GM19468 (cell line): ENCODE results near the gene MMEL1.
"Not testable (repeated sequence)": the region's sequence is repeated elsewhere in the genome, so short reads cannot be mapped to it uniquely, and the experiment has no call there.

Experiments
- ATAC-seq: cut with Tn5 transposase; IDR thresholded peaks from one replicate; pipeline ENCODE4 v1.9.1; 2021; ENCODE audit warnings: mild to moderate bottlenecking, moderate library complexity, moderate number of reproducible peaks; ENCODE audit not compliant: unreplicated experiment; ENCODE audit errors: extremely low read depth

Gene MMEL1

GRCh38 chr1:2578758-2579118 lies 54.1 kb downstream of the MMEL1 start:
- no peak for ATAC-seq

DNA sequence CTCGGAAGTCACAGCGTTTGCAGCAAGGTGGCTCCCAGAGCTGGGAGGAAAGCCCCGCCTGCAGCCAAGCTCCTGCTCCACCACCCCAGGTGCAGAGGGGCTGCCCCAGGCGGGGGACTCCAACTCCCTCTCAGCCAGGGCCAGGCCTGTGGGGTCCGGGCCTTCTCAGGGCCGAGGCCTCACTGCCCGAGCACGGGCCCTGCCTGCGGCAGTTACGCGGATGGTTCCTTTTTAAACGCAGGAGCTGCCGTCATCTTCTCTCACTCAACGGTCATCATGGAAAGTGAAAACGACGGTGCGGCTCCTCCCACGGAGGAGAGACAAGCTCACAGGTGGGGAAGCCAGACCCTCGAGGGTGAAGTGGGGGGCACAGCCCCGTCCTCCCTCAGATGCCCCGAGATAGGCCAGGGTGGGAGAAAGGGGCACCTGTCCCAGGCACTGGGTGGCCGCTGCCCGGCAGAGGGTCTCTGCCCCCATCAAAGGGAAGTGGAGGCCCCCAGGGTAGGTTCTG lies 55.2 kb downstream of the MMEL1 start:
- not testable (repeated sequence) for ATAC-seq

DNA sequence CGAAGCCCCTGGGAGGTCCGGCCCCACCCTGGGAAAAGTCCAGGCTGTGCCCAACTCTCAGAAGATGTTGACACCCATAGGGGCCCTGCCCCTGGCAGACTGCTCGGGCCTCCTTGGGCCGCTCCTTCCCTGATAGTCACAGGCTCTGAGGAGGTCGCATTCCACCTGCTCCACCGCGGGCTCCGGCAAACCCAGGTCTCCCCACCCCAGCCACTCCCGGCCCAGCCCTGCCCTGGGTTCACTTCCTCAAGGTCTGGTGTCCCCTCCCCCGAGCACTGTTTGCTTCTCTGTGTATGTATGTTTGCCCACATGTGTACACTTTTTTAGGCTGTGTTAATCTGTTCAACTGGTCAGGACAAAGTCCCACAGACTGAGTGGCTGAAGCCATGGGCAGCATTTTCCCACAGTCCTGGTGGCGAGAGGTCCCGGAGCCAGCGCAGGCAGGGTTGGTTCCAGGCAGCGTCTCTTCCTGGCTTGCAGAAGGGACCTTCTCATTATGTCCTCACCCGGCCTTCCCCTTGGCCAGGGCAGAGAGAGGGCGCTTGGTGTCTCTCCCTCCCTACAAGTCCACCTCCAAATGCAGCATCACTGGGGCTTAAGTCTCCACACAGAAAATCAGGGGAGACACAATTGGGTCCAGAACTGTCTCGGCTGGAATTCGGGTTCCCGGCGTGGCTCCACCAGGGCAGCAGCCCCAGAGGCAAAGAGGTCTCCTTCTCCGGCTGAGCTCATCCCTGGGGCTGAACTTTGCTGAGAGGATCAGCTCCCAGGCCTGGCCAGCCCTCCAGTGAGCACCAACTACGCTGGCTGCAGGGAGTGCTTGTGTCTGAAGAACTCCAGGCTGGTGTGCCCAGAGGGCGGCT lies 56.8 kb downstream of the MMEL1 start:
- ATAC-seq, result no peak

DNA sequence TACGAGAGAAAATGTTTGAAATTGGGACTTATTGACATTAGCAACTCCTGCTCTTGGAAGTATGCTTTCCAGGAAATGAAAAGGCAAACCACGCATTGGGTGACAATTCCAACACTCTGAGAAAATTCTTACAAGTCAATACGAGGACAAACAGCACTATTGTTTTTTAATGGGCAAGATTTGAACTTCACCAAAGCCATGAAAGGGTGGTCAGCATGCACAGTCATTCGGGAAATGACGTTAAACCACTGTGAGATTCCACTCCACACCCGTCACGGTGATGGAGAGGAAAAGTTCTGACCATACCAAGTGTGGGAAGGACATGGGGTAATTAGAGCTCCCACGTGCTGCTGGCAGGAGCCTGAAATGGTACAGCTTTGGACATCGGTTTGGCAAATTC lies 58.5 kb downstream of the MMEL1 start:
- no peak for ATAC-seq

DNA sequence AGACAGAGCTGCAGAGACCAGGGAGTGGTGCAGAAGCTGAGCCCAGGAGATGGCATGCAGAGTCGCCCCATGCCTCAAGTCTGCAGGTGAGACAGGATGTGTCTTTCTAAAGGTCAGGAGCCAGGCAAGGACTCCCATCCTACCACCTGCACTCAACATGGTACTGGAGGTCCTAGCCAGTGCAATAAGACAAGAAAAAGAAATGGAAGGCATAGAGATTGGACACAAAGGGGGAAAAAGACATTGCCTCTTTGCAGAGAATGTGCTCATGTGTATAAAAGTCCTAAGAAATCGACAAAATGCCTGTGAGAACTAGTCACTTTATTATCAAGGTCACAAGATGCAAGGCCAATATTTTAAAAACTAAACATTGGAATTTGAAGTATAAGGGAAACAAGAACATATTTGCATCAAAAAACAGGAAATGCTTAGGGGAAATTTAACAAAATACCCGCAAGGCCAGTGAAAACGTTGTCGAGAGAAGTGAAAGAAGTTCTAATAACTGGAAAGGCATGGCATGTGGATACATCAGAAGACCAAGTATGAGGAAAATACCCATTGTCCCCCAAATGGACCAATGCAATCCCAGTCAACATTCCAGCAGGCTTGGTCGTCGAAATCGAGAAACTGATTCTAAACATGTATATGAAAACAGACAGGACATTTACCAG lies 59.4 kb downstream of the MMEL1 start:
- ATAC-seq, result no peak

DNA sequence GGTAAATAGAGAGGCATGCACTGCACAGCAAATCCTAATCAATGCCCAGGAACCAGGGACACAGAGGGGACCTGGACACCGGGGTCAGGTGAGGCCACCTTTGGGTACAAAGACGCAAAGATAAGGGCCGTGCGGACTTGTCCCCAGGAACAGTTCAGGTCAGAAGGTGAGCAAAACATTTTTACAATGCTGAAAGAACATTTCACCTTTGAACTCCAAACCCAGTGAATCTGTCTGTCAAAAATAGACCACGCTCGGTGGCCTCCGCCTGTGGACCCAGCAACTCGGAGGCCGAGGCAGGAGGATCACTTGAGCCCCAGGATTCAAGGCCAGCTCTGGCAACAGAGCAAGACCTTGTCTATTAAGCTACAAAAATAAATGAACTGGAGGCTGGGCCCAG lies 61.5 kb downstream of the MMEL1 start:
- ATAC-seq, result no peak

DNA sequence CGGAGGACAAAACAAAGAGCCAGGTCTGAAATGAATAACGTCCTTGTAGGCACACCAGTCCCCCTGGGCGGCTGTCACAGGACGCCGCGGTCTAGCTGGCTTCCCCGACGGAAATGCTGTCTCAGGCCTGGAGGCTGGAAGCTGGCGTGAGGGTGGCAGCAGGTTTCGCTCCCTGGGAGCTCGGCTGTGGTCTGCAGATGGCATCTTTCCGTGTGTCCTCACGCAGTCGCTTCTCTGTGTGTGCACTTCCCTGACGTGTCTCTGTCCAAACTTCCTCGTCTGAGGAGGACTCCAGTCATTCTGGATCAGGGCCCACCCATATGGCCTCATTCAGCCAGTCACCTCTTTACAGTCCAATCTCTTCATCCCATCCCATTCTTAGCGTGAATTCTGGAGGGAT lies 62.5 kb downstream of the MMEL1 start:
- ATAC-seq, result no peak

- ATAC-seq, result not testable (repeated sequence)
These were observed 63.1 kb downstream of the MMEL1 start for GRCh38 chr1:2569703-2570102.

- ATAC-seq, result no peak
These were observed 63.8 kb downstream of the MMEL1 start for GRCh38 chr1:2569060-2569459.

GRCh38 chr1:2568187-2568816 lies 64.5 kb downstream of the MMEL1 start:
- not testable (repeated sequence) for ATAC-seq

DNA sequence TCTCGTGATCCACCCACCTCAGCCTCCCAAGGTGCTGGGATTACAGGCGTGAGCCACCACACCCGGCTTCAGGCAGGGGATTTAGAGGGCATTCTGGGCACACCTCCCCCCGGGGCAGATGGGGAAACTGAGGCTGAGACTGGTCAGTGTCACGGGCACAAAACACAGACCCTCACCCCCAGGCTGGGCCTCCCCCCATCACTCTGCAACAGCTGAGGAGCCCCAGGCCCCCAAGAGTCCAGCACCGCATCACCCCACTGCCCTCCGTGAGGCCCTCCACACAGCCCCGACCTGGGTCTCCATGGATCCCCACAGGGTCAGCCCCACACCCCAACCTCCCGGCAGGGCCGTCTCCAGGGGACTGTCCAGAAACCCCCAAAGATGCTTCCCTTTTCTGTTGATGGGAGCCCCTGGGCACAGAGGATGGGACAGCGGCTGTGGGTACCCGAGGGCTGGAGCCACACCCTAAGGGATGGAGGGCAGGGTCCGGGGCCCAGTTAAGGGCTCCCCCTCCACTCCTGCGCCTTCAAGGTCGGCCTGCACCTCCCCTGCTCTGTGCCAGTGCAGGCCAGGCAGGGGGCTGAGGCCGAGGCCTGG lies 65.6 kb downstream of the MMEL1 start:
- no peak for ATAC-seq

- ATAC-seq, result no peak
These were observed 66.4 kb downstream of the MMEL1 start for GRCh38 chr1:2566101-2567045.

- ATAC-seq, result no peak
These were observed 67.9 kb downstream of the MMEL1 start for GRCh38 chr1:2564815-2565374.

DNA sequence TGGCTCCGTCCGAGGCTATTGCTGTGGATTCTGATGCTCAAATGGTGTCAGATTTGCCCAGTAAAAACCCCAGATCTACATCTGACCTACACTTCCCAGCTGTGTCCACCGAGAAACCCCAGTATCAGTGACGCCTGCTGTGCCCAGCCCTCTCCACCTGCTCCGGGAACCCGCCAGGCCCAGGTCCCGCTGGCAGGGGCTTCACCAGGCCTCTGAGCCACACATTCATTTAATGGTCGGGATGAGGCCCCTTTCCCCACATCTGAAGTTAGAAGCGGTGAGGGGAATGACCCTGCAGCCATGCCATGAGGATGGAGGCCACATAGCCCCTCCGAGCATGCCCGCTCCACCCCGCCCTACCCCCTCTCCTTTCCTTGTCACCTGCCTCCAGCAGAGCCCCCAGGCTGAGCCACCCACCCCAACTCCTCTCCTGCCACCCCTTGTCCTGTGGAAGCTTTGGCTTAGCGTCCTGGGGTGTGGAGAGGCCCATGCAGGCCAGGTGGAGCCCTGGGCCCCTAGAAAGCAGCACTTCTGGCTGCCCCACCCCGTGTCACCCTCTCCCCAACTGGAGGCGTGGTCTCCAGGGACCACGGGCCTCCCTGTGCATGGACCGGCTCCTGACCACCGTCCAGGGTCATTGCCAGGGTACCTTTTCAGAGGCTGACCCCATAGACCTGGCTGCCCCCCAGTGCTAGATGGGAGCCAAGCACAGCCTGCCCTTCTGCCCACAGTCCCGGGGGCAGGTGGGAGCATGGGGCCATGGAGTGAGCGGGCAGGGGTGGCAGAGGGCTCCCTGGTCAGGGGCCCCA lies 68.6 kb downstream of the MMEL1 start:
- ATAC-seq, result no peak

GRCh38 chr1:2563205-2563604 lies 69.6 kb downstream of the MMEL1 start:
- no peak for ATAC-seq

DNA sequence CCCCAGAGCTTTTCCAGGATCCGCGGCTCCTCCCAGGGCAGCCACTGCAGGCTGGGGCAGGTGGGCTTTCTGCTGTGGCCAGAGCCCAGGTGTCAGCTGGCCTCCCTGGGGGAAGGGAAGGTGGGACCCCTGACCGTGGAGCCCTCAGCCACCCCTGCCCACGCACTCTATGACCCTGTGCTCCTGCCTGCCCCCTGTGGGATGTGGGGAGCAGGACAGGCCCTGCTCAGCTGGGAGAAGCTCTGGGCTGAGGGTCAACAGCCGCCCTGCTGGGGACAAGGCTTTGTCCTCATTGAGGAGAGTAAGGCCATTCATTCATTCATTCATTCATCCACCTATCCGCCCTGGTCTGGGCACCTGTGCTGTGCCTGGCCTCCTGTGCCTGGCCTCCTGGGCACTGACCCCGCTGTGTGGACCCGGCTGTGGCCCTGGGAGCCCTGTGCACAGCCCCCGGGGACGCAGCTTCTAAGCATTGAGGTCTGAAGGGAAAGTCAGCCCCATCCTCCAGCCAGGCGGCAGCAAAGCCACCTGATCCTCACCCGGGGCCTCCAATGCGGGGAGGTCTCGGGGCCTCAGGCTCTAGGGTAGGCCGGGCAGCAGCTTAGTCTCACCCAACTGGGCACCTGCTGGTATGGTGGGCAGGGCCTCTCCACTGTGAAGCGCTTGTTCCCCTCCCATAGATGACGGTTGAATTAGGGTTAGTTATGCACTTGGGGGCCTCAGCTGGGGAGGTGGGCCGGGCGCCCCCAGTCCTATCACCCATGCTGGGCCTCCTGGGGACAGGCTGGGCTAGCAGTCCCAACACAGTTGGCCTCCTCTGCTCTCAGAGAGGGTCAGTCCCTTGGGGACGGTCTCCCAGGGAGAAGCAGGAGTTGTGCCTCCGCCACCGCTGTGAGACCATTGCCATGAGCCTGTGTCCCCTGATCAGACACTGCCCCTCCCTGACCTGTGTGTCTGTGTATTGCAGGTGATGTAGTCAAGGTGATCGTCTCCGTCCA lies 70.6 kb downstream of the MMEL1 start:
- ATAC-seq, result no peak

DNA sequence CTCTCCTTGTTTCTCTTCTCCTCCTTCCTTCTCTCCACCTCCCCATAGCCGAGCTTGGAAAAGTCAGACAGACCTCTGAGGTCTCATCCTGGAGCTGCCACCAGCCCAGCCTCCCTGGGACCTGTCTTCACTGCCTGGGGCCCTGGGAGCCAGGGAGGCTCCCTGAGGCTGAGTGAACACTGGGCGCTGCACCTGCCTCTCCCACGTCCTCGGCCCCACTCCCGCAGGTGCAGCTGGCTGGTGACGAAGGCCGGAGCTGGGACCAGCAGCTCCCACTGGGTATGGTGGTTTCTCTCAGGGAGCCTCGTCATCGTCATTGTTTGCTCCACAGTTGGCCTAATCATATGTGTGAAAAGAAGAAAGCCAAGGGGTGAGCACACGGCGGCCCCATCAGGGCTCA lies 71.4 kb downstream of the MMEL1 start:
- no peak for ATAC-seq
